ENCODE results near the gene NR2F2.

NR2F2 gene

DNA sequence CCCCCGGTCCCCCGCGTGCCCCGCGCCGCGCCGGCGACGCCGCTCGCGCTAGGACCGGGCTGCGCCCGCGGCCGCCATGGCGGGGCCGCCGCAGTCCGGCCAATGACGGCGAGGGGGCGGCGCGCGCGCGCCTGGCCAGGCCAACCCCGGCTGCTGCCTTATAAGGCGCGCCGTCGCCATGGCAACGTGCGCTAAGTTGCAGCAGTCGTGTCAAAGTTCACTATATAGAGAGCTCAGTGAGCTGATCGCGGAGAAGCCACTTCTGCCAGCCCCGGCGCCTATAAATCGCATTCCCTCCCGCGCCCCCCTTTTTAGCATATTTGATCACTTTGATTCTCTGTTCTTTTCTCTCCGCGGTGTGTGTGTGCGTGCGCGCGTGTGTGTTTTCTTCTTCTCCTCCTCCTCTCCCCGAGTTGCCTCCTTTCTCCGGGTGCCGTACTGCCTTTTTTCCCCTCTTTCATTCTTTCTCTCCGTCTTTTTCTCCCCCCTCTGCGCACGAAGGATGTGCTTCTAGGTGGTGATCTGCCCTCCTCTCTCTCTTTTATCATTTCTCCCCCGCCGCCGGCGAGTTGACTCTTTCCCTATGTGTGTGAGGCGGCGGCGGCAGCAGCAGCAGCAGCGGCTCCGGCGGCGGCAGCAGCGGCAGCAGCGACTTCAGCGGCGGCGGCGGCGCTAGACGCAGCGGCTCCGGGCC is at the start of gene NR2F2:
Gene NR2F2 (plus strand): TSS at position 251 of the 694 bp plus-strand sequence. CDS start 1,406 bp downstream, outside the sequence.
- no peak for DNase-seq (ENCODE audit: low read depth in 2 of 2)

DNA sequence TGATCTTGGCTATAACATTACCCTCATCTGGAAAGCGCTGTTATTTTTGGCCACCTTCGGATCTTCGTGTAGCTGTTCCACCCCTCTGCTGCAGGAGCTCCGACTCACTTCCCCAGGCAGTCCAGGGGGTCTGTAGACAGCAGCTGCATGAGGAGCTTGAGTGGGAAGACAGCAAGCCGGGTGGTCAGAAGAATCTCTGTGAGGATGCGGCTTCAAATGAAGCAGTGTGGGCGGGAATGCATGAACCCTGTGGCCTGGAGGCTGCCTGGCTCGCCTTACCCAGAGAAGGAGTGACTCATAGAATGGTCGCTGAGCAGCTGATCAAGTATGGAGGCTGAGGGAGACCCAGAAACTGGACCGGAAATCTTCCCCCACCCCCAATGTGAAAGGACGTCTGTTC is 45.2 kb upstream of the NR2F2 start:
- no peak for DNase-seq (ENCODE audit: low read depth in 2 of 2)

DNA sequence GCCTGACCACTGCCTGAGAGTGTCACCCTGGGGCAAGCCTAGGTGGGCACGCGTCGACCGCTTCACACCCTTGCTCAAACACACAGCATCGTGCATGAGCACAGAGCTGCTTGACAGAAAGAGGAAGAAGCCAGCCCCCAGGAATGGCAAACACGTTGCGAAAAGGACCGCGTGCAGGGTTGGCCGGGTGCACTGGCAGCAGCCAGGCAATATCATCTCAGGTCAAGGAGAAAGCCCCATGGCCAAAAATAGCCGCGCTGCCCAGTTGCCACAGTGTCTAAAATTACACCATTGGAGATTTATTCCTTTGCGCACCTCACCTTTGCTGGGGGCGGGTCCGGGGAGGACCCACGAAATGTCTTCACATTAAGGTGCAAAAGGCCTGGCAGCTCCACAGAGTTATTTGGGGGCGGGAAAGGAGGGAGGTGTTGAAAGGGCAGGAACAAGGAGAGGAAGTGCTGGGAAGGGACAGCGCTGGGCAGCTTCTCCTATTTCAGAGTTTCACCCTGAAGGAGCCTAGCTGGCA is 44.7 kb upstream of the NR2F2 start:
- DNase-seq (ENCODE audit: low read depth in 2 of 2), result no peak

DNA sequence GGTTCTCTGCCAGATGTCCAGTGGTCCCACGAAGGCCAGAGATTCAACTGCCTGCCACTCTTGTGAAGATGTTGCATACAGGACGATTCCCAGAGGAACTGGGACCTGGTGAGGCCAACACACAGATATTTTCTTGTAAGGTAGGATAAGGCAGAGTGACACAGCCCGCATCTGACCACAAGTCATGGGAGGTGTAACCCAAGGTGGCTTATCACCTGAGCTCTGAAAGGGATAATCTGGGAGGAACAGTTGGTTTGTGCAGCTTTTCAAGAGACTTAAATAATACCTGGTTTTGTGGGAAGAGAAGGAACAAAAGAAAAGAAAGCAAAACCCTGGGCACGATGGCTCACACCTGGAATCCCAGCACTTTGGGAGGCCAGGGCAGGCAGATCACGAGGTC is 39.8 kb upstream of the NR2F2 start:
- no peak for DNase-seq (ENCODE audit: low read depth in 2 of 2)

DNA sequence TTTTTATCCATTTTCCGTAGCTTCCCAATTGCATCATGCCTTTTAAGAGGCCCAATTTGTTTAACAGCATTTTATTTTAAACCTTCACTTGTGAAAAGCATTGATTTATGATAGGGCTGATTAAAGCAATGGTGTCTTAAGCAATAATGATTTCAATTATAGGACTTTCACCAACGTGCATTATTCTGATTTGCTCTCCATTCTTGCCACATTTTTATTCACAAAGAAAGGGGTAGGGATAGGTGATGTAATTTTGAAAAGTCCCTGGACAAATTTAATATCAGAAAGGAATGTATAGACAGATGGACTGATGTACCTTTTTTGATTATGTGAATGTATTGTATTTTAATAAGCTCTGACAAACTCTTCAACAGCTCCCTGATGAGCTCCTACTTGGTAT is 37.9 kb upstream of the NR2F2 start:
- no peak for DNase-seq (ENCODE audit: low read depth in 2 of 2)

DNA sequence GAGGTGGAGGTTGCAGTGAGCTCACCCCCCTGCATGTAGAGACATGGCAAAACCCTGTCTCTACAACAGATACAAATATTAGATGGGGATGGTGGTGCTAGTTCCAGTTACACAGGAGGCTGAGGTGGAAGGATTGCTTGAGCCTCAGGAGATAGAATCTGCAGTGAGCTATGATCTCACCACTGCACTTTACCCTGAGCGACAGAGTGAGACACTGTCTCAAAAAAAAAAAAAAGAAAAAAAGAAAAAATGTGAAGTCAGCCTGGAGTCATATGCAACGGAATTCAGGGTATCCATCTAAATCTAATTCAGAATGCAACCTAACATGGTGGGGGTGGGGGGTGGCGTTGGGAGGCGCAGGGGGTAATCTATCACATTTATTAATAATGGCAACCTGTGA is 37.1 kb upstream of the NR2F2 start:
- no peak for DNase-seq (ENCODE audit: low read depth in 2 of 2)

DNA sequence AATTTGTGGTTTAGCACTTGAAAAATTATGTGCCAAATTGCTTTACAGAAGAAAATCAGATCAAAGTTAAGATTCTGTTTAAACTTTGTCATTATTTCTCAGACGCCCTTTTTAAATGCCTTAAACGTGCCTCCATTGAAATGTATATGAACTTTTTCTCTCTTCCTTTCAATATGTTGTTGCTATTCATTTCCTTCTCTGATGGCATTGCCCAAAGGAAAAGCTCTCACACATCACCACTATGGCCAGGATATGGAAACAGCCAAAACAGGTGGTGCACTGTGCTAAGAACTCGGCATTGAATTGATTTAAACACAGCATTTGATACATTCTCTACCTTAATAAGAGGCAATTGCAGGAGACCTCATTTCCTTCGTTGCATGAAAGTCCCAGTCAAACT is 35.7 kb upstream of the NR2F2 start:
- no peak for DNase-seq (ENCODE audit: low read depth in 2 of 2)

DNA sequence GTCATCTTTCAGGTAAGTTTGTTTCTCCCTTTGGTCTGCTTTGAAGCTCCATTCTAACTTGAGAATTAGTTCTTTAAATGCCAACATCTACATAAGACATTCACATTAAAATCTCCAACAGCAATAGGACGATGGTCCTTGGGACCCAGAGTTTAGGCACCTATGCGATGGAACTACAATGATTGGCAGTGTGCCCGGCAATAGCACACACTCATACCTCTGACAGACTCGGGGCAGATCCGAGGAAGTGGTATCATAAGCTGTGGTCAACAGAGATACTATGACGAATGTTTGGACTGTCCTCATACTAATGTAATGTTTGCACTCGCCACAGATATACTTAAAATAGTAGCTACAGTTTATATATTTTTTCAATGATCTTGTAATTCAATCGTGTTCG is 34.2 kb upstream of the NR2F2 start:
- no peak for DNase-seq (ENCODE audit: low read depth in 2 of 2)

DNA sequence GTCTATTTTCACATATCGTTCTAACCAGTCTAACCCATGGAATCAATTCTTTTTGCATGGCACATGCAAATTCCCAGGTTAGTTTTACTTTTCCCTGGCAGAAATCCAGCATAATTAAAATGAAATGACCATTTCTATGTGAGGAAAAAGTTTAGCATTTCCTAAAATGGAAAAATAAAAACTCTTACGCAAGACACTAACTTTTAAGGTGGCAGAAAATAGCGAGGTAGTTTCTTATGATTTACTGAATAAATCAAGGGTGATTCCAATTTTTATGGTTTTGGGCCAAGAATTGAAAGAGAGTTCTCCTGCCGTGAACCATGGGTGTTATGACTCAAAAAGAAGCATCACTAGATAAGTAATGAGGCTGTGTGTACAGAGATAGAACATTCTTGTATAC is 32.7 kb upstream of the NR2F2 start:
- no peak for DNase-seq (ENCODE audit: low read depth in 2 of 2)

DNA sequence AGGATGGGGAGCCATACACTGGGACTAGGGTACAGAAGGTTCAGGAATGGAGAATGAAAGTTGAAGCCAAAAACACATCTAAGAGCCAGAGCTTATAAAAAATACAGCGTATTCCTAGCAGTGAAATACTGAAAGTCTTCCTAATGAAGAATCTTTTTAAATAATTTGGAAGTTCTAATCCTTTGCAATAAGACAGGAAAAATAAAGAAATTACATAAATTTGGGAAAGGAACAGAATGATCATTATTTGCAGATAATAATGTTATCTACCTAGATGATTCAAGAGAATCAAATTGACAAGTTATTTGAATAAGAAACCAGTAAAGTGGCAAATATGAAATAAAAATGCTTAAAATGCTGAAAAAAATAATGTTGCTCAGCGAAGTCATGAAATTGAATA is 32.3 kb upstream of the NR2F2 start:
- DNase-seq (ENCODE audit: low read depth in 2 of 2), result no peak

DNA sequence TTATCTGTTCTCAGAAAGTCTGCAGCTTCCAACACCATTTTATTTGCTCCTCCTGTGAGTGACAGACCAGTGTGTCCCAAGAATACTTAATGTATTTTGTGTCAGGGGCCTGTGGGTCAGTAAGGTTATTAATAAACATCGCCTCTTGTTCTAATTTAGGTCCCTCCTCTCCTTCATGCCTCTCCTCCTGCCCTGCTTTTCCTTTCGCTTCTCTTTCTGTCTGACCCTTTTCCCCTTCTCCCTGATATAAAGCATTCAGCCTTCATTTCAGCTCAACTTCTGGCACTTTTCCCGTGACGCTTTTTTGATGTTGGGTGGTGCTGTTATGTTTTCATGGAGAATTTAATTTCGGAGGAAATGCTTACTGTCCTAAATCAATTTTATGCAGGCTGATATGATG is 29.7 kb upstream of the NR2F2 start:
- DNase-seq (ENCODE audit: low read depth in 2 of 2), result no peak

DNA sequence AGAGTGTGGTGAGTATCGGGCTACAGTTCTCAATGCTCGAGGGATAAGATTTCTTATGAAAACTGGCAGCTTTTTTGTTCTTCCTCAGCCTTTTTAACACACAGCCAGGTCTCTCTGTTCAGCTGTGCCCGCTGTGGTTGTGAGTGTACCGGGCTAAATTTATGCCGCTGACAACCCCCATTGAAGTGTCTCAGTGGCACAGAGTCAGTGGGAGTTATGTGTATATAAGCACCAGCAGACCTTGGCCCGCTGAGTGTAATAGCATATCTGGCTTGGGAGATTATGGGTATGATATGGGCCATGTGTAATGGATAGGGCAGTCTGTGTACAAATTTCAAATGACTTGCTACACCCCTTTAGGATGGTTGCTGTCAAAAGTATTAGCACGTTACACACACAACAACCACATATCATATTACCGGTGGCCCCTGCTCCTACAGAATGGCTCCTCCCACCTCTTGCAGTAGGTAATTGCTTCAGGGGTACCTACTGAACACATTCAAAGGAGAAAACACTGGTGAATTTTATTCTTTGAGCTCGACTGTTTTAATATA is 26.9 kb upstream of the NR2F2 start:
- DNase-seq (ENCODE audit: low read depth in 2 of 2), result no peak

DNA sequence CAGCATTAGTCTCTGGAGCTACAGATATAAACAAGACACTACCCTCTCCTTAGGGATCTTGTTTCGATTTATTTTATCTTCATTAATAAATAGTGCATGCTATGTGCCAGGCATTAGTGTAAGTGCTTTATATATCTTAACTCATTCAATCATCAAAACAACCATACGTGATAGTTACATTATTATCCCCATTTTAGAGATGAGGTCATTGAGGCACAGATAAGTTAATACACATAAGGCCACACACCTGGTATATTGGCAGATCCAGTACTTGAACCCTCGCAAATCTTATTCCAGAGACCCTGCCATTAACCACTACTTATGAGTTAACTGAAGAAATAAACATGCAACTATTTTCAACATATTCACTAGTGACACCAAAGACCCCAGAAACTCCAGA is 25.7 kb upstream of the NR2F2 start:
- no peak for DNase-seq (ENCODE audit: low read depth in 2 of 2)

DNA sequence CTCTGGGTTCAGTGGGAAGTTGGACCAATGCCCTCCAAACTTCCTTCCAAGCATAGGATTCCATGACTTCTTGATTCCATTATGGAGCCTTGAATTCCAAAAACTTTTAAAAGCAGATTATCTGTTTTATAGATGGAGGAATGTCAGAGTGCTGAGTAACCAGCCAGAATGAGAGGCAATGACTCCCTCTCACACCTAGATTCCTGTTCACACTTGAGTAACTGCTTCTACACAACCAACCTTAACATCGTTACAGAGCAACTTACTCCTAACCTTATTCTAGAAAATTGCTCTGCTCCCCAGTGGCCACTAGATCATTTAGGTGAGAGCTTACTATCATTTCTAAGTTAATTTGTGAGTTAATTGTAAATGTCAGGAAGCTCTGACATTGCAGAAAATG is 24.2 kb upstream of the NR2F2 start:
- DNase-seq (ENCODE audit: low read depth in 2 of 2), result no peak

DNA sequence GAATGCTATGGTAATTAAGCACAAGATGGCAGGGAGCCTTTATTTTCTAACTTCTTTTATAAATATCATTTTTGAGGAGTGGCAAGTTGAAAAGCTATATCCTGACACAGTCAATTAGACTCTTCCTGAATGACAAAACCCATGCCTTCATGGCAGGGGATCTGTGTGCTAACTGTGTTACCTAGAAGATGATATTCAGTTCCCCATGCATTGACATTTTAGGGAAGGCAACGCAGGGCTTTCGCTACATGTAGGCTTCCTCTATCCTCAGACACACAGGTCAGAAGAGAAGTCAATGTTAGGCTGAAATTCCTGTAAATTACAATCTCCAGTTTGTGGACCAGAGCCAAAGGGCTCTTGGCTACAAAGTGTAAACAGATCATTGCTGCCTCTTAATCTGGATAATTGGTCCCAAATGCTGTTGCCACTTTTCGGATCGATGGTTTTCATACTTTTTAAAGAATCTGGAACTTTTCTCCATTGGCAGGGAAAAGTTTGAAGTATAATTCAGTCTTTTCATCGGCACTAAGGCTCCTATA is 22.6 kb upstream of the NR2F2 start:
- no peak for DNase-seq (ENCODE audit: low read depth in 2 of 2)

DNA sequence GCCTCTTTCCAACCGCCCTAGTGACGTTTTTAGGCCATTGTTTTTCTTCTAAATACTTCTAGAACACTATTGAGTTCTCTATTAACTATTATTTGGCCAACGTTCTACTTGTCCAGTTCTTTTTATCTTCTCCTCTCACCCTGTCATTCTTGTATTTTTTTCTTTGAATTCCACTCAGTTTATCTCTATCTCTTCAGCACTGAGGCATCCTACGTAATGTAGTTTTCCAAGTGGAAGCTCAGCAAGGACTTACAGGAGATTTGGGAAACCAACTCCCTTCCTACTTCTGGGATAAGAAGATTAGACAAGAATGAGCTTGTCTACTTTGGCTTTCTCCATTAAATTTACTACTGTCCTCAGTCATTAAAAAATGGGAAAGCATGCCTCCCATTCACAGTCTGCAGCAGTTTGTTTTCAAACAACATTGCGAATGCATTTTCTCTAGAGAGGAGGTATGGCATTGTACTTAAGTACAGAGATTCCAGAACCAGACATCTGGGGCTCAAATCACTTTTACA is 21.3 kb upstream of the NR2F2 start:
- DNase-seq (ENCODE audit: low read depth in 2 of 2), result no peak

DNA sequence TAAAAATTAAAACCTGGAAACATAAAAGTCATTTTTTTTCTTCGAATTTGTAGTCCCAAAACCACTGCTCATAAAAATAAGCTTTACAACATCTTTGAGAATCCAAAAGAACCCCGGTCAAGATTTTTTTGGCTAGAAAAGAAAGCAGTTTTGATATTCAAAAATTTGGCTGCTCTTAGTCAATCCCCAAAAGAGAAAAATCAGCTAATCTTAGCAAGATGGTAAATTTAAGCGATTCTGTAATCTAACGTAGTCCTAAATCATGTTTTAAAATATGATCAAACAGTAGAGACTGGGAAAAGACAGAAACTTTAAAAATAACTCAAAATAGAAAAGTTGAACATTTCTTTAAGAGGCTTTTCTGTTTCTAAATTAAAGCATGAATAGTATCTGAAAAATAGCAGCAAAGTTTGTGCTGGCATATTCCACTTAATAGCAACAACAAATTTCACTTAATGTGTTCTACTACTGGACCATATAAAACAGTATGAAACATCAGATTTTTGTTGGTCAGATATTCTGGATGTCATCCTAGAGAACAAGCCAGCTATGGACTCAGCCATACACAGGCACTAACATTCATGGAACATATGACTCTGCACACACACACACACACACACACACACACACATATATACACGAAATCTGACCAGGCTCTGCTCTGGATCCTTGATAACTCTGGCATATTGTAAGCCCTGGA is 19.1 kb upstream of the NR2F2 start:
- no peak for DNase-seq (ENCODE audit: low read depth in 2 of 2)

DNA sequence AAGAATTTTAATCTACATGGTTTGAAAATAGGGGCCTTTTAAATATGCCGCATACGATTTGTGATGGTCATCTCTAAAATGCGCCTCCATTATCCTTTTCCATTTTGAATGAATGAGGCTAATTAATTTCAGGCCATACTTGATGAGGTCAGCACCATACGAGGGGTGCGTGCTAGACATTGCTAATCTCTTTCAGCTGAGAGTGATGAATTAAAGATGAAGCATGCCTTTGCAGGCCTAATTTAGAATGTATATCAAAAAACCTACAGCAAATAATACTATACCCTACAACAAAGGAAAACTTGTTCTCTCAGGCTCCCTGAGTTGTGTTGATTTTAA is 18.6 kb upstream of the NR2F2 start:
- DNase-seq (ENCODE audit: low read depth in 2 of 2), result no peak

DNA sequence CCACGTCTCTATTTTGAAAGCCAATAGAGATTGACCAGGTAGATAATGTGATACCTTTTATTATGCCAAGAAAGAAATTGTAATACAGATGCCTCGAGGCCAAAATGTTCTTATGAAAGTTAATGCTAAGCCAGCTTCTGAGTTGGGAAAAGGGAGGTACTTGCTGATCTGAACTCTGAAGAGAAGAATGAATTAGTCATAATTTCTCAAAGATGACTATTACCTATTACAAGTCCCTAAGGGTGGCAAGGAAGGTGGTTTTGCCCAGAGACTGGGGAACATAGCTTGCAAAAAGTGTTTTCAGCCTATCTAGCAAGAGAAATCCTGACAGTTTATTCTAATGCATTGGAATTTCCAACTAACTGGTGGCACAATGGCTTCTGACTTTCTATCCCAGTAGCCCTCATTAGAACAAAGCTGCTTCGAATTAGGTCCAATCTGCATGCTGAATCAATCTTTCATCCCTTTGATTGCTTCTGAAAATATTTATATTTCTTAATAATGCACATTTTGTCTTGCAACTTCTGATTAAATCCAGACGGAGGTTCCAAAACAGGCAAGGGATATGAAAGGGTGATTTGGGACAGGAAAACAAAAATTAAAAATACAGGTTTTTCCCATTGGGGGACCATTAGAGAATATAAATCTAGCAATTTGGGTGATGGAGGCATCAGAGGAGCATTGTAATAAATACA is 17.7 kb upstream of the NR2F2 start:
- no peak for DNase-seq (ENCODE audit: low read depth in 2 of 2)

DNA sequence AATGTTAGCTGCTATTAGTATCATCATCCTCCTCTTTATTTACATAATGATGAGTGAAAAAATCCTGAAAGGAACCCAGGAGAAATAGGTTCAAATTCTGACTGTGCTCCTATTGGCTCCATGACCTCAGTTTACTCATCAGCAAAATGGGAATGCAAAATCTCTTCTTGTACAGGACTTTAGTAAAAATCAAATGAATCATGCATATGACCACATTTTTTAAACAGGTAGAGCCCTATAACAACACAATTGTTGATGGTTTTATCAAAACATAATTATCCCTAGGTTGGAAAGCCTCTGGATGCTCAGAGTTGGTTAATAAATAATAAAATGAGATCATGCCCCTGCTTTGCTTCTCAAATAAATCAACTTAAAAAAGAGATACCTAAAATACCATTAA is 16.0 kb upstream of the NR2F2 start:
- no peak for DNase-seq (ENCODE audit: low read depth in 2 of 2)

DNA sequence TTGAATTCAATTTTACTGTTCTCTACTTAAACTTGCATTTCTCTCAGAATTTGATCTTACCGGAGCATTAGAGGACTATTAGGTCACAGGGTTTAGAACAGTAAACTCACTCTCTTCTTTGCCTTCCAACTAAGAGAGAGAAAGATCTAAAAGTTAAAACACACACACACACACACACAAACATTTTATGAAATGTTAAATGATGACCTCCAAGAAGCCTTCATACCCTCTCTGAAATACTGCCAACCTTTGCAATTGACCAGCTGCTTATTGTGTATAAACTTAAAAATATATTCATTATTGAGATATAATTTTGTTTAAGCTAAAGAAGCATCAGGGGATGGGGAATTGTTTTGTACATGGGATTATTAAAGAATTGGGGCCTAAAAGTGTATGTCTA is 15.5 kb upstream of the NR2F2 start:
- no peak for DNase-seq (ENCODE audit: low read depth in 2 of 2)

DNA sequence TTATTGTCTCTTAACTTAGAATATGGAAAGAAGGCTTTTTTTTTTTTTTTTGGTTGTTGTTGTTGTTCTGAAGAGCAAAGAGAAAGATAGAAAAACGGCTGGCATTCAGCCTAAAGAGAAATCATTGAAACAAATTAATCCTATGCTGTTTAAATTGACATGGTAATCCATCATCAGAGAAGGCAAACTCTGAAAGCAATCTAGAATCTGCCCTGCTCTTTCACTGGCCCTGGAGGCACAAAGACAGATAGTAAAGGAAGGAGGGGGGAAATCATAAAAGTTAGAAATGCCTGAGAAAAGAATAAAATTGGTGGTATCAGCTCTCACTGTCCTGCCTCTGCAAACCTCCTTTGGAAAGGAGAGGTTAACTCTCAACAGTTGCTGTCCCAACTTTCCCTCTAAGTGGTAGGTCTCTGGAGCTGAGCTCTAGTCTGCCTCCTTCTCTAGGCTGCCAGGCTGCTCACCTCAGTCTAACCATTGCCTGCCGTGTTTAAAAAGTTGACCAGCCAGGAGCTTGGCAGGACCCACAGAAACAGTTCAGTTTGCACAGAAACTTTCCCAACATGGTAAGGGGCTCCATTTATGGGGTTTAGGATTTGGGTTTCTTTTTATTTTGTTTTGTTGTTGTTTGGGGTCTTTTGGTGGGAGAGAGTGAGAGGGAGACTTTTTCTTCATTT is 13.4 kb upstream of the NR2F2 start:
- DNase-seq (ENCODE audit: low read depth in 2 of 2), result no peak

Data from stimulated activated CD8-positive, alpha-beta memory T cell treated with anti-CD3 and anti-CD28 coated beads, Interleukin-2, amount 100 ng/mL, for 1 hour (primary cell).